Uterus (tissue), 2 donors: ENCODE measurements around the gene TMCO1.

Experiments
- POLR2A ChIP-seq, 2 donors: fragments of 450-650 bp; IDR thresholded peaks; one replicate each; pipeline ENCODE4 v1.6.1; 2016; ENCODE audit warnings: antibody characterized with exemption in 2 of 2, mild to moderate bottlenecking in 1 of 2, moderate library complexity in 1 of 2
- TF ChIP-seq, protein P1 (sequence below), 4 experiments: fragments of 200-600 bp in 2 of 4; fragments of 450-650 bp in 2 of 4; sonication (generic) in 2 of 4; IDR thresholded peaks; one replicate each; pipeline ENCODE4 v1.5.1; 2016 to 2019; ENCODE audit warnings: antibody characterized with exemption in 4 of 4, mild to moderate bottlenecking in 2 of 4, moderate library complexity in 1 of 4

GRCh38 chr1:165679282-165680036 lies 89.2 kb downstream of the TMCO1 start:
- TF ChIP-seq POLR2A (IDR thresholded peaks at IDR 0.05) = no peak
- TF ChIP-seq, protein P1, sequence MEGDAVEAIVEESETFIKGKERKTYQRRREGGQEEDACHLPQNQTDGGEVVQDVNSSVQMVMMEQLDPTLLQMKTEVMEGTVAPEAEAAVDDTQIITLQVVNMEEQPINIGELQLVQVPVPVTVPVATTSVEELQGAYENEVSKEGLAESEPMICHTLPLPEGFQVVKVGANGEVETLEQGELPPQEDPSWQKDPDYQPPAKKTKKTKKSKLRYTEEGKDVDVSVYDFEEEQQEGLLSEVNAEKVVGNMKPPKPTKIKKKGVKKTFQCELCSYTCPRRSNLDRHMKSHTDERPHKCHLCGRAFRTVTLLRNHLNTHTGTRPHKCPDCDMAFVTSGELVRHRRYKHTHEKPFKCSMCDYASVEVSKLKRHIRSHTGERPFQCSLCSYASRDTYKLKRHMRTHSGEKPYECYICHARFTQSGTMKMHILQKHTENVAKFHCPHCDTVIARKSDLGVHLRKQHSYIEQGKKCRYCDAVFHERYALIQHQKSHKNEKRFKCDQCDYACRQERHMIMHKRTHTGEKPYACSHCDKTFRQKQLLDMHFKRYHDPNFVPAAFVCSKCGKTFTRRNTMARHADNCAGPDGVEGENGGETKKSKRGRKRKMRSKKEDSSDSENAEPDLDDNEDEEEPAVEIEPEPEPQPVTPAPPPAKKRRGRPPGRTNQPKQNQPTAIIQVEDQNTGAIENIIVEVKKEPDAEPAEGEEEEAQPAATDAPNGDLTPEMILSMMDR (IDR thresholded peaks at IDR 0.05) = no peak
